A549 (cell line): ENCODE measurements around the gene SP6. TPM values are rescaled to one million over a fixed set of nuclear protein-coding genes. Genes with fewer than 3 reads are reported as not detected.

ENCODE experiments used
- ATAC-seq, 2 experiments: fragments of 200-7000 bp in 1 of 2; fragments of >200 bp in 1 of 2; cut with Nextera tagmentation in 1 of 2; cut with Tn5 transposase in 1 of 2; 3 replicates each; pipeline versions ENCODE4 v1.8.0 to v1.9.1; 2018 to 2020; ENCODE audit warnings: mild to moderate bottlenecking in 1 of 2, moderate library complexity in 1 of 2
- CTCF ChIA-PET: fragments of 300-600 bp; sonication (Branson Sonifier 250); formaldehyde crosslinking; extraction: SDS; loops from one replicate; lab custom pipeline; 2021; ENCODE audit warnings: antibody characterized with exemption, inconsistent platforms; lab: Yijun Ruan, JAX
- POLR2A ChIA-PET: fragments of 350-600 bp; formaldehyde crosslinking; extraction: SDS; loops from one replicate; lab custom pipeline; 2021; ENCODE audit warnings: antibody characterized with exemption, inconsistent platforms; lab: Yijun Ruan, JAX
- DNase-seq, 2 experiments: peaks; one replicate each; pipeline versions ENCODE4 v3.0.0 to v3.0.0-alpha.2; 2011 to 2016; ENCODE audit warnings: low read depth in 1 of 2, low spot score in 1 of 2
- FAIRE-seq: peaks from 2 replicates; lab custom pipeline; 2011; peaks lifted over from hg19 to GRCh38; lab: Jason Lieb, UNC
- H3K27ac ChIP-seq, 2 experiments: fragments of >200 bp; sonication (Bioruptor Twin); formaldehyde crosslinking; 3 replicates each; pipeline ENCODE4 v1.5.1; 2016 to 2017
- H3K4me1 ChIP-seq: fragments of >200 bp; sonication (Bioruptor Twin); formaldehyde crosslinking; 3 replicates; pipeline ENCODE4 v1.6.1; 2016
- H3K4me2 ChIP-seq: fragments of >200 bp; sonication (Bioruptor Twin); formaldehyde crosslinking; 3 replicates; pipeline ENCODE4 v1.6.1; 2016
- H3K4me3 ChIP-seq: fragments of >200 bp; sonication (Bioruptor Twin); formaldehyde crosslinking; 3 replicates; pipeline ENCODE4 v1.5.1; 2016
- H3K9me3 ChIP-seq: fragments of >200 bp; sonication (Bioruptor Twin); formaldehyde crosslinking; 3 replicates; pipeline ENCODE4 v1.6.1; 2016
- BHLHE40 ChIP-seq: IDR thresholded peaks from 2 replicates; pipeline ENCODE4 v1.6.1; 2012; ENCODE audit warnings: low read depth, low read length, inconsistent platforms
- CBX8 ChIP-seq: fragments of 200-600 bp; sonication (generic); IDR thresholded peaks from 2 replicates; pipeline ENCODE4 v1.6.1; 2016
- CEBPB ChIP-seq, 2 experiments: fragments of >200 bp in 1 of 2; sonication (Bioruptor Twin) in 1 of 2; formaldehyde crosslinking in 1 of 2; IDR thresholded peaks; 2 replicates each; pipeline ENCODE4 v1.6.1; 2012 to 2016
- CHD2 ChIP-seq: fragments of 150-350 bp; IDR thresholded peaks from 2 replicates; pipeline ENCODE4 v1.6.1; 2014; ENCODE audit warnings: low read length; ENCODE audit not compliant: partially characterized antibody
- CHD4 ChIP-seq: fragments of 200-600 bp; sonication (generic); IDR thresholded peaks from 2 replicates; pipeline ENCODE4 v1.6.1; 2016; ENCODE audit warnings: antibody characterized with exemption, mild to moderate bottlenecking, borderline replicate concordance
- FOSB ChIP-seq: fragments of 250-450 bp; sonication (Bioruptor Pico); IDR thresholded peaks from 2 replicates; pipeline ENCODE4 v1.5.0; 2020; ENCODE audit warnings: mild to moderate bottlenecking, moderate library complexity
- FOSL2 ChIP-seq, 2 experiments: fragments of 450-650 bp in 1 of 2; fragments of >200 bp in 1 of 2; sonication (Bioruptor Twin) in 1 of 2; formaldehyde crosslinking; IDR thresholded peaks; 2 replicates each; pipeline versions ENCODE4 v1.5.0 to v1.6.1; 2016 to 2020; ENCODE audit warnings: mild to moderate bottlenecking in 1 of 2, moderate library complexity in 1 of 2
- FOXS1 ChIP-seq: fragments of 250-450 bp; sonication (Bioruptor Pico); IDR thresholded peaks from 2 replicates; pipeline ENCODE4 v1.5.0; 2020; ENCODE audit warnings: mild to moderate bottlenecking, moderate library complexity
- GATA3 ChIP-seq: IDR thresholded peaks from 2 replicates; pipeline ENCODE4 v1.6.1; 2012; ENCODE audit warnings: borderline replicate concordance
- HDAC2 ChIP-seq: fragments of 200-600 bp; sonication (generic); IDR thresholded peaks from 2 replicates; pipeline ENCODE4 v1.6.1; 2016
- HEYL ChIP-seq: fragments of 250-450 bp; sonication (Bioruptor Pico); IDR thresholded peaks from 2 replicates; pipeline ENCODE4 v1.8.0; 2021; ENCODE audit warnings: mild to moderate bottlenecking, moderate library complexity
- HOXA7 ChIP-seq: fragments of 250-450 bp; sonication (Bioruptor Pico); IDR thresholded peaks from 2 replicates; pipeline ENCODE4 v1.5.0; 2020; ENCODE audit warnings: mild to moderate bottlenecking, moderate library complexity
- JUNB ChIP-seq: fragments of >200 bp; sonication (Bioruptor Twin); formaldehyde crosslinking; IDR thresholded peaks from 2 replicates; pipeline ENCODE4 v1.6.1; 2016
- KDM1A ChIP-seq: fragments of 200-600 bp; sonication (generic); IDR thresholded peaks from 2 replicates; pipeline ENCODE4 v1.6.1; 2016; ENCODE audit warnings: low read depth, mild to moderate bottlenecking
- KDM5A ChIP-seq: fragments of 200-600 bp; sonication (generic); IDR thresholded peaks from 2 replicates; pipeline ENCODE4 v1.6.1; 2016; ENCODE audit warnings: antibody characterized with exemption, mild to moderate bottlenecking
- MAFK ChIP-seq: fragments of 450-650 bp; IDR thresholded peaks from 2 replicates; pipeline ENCODE4 v1.6.1; 2014; ENCODE audit not compliant: partially characterized antibody
- NR3C1 ChIP-seq: fragments of >200 bp; sonication (Bioruptor Twin); formaldehyde crosslinking; IDR thresholded peaks from 3 replicates; pipeline ENCODE4 v1.6.1; 2017
- RAD21 ChIP-seq, 2 experiments: fragments of >200 bp in 1 of 2; sonication (Bioruptor Twin) in 1 of 2; formaldehyde crosslinking in 1 of 2; IDR thresholded peaks in 1 of 2; conservative IDR thresholded peaks in 1 of 2; 2 replicates in 1 of 2; 3 replicates in 1 of 2; pipeline ENCODE4 v1.6.1; 2012 to 2018; ENCODE audit warnings: inconsistent platforms in 1 of 2
- RARB ChIP-seq: fragments of 250-450 bp; sonication (Bioruptor Pico); IDR thresholded peaks from 2 replicates; pipeline ENCODE4 v1.8.0; 2021; ENCODE audit warnings: mild to moderate bottlenecking, moderate library complexity
- SMC3 ChIP-seq: fragments of >200 bp; sonication (Bioruptor Twin); formaldehyde crosslinking; IDR thresholded peaks from 3 replicates; pipeline ENCODE4 v1.6.1; 2018; ENCODE audit warnings: inconsistent platforms
- ZC3H11A ChIP-seq: fragments of 450-650 bp; IDR thresholded peaks from 2 replicates; pipeline ENCODE4 v1.6.1; 2014; ENCODE audit warnings: antibody characterized with exemption, mild to moderate bottlenecking
- ZFP36 ChIP-seq: fragments of 450-650 bp; IDR thresholded peaks from 2 replicates; pipeline ENCODE4 v1.6.1; 2014; ENCODE audit warnings: borderline replicate concordance; ENCODE audit not compliant: partially characterized antibody
- WGBS: methylation state at CpG from one replicate; pipeline ENCODE4 v1.1.6; 2017; ENCODE audit errors: missing lambda C conversion rate; 5-methylcytosine and 5-hydroxymethylcytosine counted together
- polyA plus RNA-seq, 4 experiments: library from polyadenylated mRNA; depleted of rRNA in 3 of 4; stranded (reverse); fragments of >200 nt; fragmentation: RNase III in 1 of 4; extraction: RNeasy Plus Mini Kit Qiagen cat#74134 plus additional on column Dnase treatment in 1 of 4; gene quantifications; 2 replicates in 3 of 4; 3 replicates in 1 of 4; pipeline ENCODE4 v1.2.3, GENCODE V29; 2011 to 2017
- TF ChIP-seq, protein P1 (sequence below): fragments of 250-450 bp; sonication (Bioruptor Pico); IDR thresholded peaks from 2 replicates; pipeline ENCODE4 v1.5.0; 2020; ENCODE audit warnings: low read depth, mild to moderate bottlenecking, moderate library complexity
- TF ChIP-seq, protein P2 (sequence below): fragments of 450-650 bp; IDR thresholded peaks from 2 replicates; pipeline ENCODE4 v1.6.1; 2014; ENCODE audit warnings: antibody characterized with exemption
- TF ChIP-seq, protein P3 (sequence below): IDR thresholded peaks from 2 replicates; pipeline ENCODE4 v1.6.1; 2012
- TF ChIP-seq, protein P4 (sequence below): fragments of 150-350 bp; IDR thresholded peaks from 2 replicates; pipeline ENCODE4 v1.6.1; 2014; ENCODE audit warnings: low read depth, mild to moderate bottlenecking, low read length
- TF ChIP-seq, protein P5 (sequence below): fragments of >200 bp; sonication (Bioruptor Twin); formaldehyde crosslinking; IDR thresholded peaks from 2 replicates; pipeline ENCODE4 v1.6.1; 2016

Gene SP6
- polyA plus RNA-seq, 2 of the 4 experiments (the other 2 are of a cell fraction) = 0.61 to 2.1 TPM

DNA sequence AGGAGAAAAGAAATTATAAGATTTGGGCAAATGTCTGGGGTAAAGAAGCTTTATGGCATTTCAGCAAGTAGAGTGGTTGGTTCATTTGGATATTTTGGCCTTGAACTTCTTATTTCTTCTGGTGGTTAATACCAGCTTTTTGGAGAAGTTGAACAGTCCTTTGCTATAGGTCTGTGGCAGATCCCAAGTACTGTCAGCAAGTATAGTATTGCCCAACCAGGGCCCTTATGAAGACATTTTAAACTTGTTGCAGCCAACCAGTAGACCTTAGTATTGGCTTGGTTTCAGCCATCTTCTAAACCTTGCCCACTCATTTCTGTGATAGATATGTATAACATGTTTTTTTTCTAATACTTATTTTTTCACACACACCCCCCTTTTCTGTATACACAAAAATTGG is 47.3 kb upstream of the SP6 start:
- Histone ChIP-seq H3K27ac (no peak overlapping the region), H3K4me2 (no peak overlapping the region)
- ATAC-seq (no peak), DNase-seq (no peak)
- TF ChIP-seq, protein P1, sequence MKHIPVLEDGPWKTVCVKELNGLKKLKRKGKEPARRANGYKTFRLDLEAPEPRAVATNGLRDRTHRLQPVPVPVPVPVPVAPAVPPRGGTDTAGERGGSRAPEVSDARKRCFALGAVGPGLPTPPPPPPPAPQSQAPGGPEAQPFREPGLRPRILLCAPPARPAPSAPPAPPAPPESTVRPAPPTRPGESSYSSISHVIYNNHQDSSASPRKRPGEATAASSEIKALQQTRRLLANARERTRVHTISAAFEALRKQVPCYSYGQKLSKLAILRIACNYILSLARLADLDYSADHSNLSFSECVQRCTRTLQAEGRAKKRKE (CRISPR knock-in tag) = no peak
- TF ChIP-seq, protein P2, sequence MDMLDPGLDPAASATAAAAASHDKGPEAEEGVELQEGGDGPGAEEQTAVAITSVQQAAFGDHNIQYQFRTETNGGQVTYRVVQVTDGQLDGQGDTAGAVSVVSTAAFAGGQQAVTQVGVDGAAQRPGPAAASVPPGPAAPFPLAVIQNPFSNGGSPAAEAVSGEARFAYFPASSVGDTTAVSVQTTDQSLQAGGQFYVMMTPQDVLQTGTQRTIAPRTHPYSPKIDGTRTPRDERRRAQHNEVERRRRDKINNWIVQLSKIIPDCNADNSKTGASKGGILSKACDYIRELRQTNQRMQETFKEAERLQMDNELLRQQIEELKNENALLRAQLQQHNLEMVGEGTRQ = no peak
- TF ChIP-seq BHLHE40 = no peak
- TF ChIP-seq HDAC2 = no peak
- TF ChIP-seq RARB (CRISPR knock-in tag) = no peak
- no peak for TF ChIP-seq MAFK
- no peak for TF ChIP-seq CBX8
- no peak for TF ChIP-seq SMC3
- no peak for TF ChIP-seq KDM5A
- no peak for TF ChIP-seq CHD4
- TF ChIP-seq FOXS1 (CRISPR knock-in tag) = no peak
- no peak for TF ChIP-seq CHD2
- TF ChIP-seq FOSL2 (IDR thresholded peaks at IDR 0.05) = no peak
- TF ChIP-seq FOSL2 (CRISPR knock-in tag; IDR thresholded peaks at IDR 0.05) = no peak
- TF ChIP-seq ZFP36 = no peak
- no peak for TF ChIP-seq NR3C1
- no peak for TF ChIP-seq CEBPB (IDR thresholded peaks at IDR 0.05)
- TF ChIP-seq, protein P3, sequence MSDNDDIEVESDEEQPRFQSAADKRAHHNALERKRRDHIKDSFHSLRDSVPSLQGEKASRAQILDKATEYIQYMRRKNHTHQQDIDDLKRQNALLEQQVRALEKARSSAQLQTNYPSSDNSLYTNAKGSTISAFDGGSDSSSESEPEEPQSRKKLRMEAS = no peak
- TF ChIP-seq HEYL = no peak
- TF ChIP-seq, protein P4, sequence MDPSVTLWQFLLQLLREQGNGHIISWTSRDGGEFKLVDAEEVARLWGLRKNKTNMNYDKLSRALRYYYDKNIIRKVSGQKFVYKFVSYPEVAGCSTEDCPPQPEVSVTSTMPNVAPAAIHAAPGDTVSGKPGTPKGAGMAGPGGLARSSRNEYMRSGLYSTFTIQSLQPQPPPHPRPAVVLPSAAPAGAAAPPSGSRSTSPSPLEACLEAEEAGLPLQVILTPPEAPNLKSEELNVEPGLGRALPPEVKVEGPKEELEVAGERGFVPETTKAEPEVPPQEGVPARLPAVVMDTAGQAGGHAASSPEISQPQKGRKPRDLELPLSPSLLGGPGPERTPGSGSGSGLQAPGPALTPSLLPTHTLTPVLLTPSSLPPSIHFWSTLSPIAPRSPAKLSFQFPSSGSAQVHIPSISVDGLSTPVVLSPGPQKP = no peak
- TF ChIP-seq KDM1A = no peak
- TF ChIP-seq, all 56 proteins: peak for 0
- CTCF ChIA-PET = interaction anchor here (0.8 to 10.1 kb wide), 7 partner anchors 9 to 120 kb away, joined by 3 to 89 read pairs (median 4); partner anchors contain the start of genes CDK5RAP3 and SCRN2
- FAIRE-seq = no peak
- POLR2A ChIA-PET = no interaction called here
- Histone ChIP-seq H3K9me3 (no peaks in the 10 kb centered on the region), H3K4me3 (no peak overlapping the region), H3K4me1 (peaks cover 16% of the 10 kb centered on the region; the same call in 2 of the 3 replicates)

DNA sequence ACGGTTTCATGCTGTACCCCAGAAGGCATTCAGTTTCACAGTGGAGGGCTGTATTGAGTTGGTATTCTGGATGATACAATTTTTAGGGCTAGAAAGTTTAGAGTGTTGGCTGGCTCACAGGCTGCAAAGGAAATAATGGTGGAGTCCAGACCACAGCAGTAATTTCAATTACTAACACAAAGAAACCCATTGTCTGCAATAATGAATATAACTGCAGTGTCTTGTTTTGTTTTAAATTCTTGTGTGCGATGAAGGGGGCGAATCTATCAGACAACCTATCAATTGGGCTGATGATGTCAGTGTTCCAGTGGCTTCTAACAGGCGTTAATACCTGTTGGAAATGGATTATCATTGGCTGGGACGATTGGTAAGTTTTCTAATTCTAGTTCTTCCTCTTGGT is 46.6 kb upstream of the SP6 start:
- H3K27ac ChIP-seq = peak overlapping the region in 1 of 2 experiments; percentile 95; a peak in 3 of 6 replicates
- 77% methylated on average over 5 of the region's 5 CpGs for WGBS
- peaks cover 16% of the 10 kb centered on the region; the same call in 2 of the 3 replicates for H3K4me1 ChIP-seq
- no peak overlapping the region for H3K4me3 ChIP-seq
- FAIRE-seq = no peak
- H3K9me3 ChIP-seq = no peaks in the 10 kb centered on the region
- H3K4me2 ChIP-seq = peak overlapping the region; percentile 87
- POLR2A ChIA-PET = no interaction called here
- ATAC-seq = no peak
- DNase-seq = no peak
- CTCF ChIA-PET = interaction anchor here (1.1 to 10.1 kb wide), 5 partner anchors 8 to 121 kb away, joined by 3 to 89 read pairs (median 8); partner anchors contain the start of genes CDK5RAP3 and SCRN2
- no peak for TF ChIP-seq ZC3H11A
- no peak for TF ChIP-seq HDAC2
- no peak for TF ChIP-seq GATA3
- no peak for TF ChIP-seq MAFK
- no peak for TF ChIP-seq JUNB
- TF ChIP-seq, protein P5, sequence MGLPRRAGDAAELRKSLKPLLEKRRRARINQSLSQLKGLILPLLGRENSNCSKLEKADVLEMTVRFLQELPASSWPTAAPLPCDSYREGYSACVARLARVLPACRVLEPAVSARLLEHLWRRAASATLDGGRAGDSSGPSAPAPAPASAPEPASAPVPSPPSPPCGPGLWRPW = no peak
- no peak for TF ChIP-seq ZFP36
- TF ChIP-seq RAD21 (conservative IDR thresholded peaks at IDR 0.05 in 1 of 2, IDR thresholded peaks at IDR 0.05 in 1 of 2) = no peak
- TF ChIP-seq, protein P3 = no peak
- TF ChIP-seq, protein P1 (CRISPR knock-in tag) = no peak
- no peak for TF ChIP-seq HOXA7 (CRISPR knock-in tag)
- TF ChIP-seq FOSB = no peak
- no peak for TF ChIP-seq FOXS1 (CRISPR knock-in tag)
